Activated CD4-positive, CD25-positive, alpha-beta regulatory T cell treated with anti-CD3 and anti-CD28 coated beads, Interleukin-2, amount 50 U/mL, for 72 hours (primary cell): ENCODE results near the gene TELO2.

ENCODE experiments used
- DNase-seq: peaks from one replicate; pipeline ENCODE4 v3.0.0; 2021

The TELO2 gene

DNA sequence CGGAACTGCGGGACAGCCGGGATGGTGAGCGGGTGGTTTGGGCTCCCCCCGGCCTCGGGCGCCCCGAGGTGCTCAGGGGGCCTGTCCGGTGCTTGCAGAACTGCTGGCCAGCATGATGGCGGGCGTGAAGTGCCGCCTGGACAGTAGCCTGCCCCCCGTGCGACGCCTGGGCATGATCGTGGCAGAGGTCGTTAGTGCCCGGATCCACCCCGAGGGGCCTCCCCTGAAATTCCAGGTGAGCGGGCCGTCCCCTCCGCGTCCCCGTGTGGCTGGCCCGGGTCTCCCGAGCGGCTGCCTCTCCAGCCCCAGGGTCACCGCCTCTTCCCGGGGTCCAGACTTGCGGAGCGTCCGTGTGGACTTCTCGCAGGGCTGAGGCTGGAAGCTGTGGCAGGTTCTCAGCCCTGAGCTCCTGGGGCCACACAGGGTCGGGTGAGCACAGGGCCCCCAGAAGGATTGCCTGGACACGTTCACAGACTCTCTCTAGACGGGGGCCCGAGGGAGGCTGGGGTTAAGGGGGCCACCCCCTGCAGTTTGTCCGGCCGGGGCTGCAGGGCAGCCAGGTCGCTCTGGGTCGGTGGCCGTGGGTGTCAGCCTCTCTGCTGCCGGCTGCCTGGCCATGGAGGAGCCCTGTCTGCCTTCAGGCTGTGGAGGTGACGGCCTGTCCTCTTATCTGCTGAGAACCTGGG lies 7.4 kb downstream of the TELO2 start:
- DNase-seq, result no peak

DNA sequence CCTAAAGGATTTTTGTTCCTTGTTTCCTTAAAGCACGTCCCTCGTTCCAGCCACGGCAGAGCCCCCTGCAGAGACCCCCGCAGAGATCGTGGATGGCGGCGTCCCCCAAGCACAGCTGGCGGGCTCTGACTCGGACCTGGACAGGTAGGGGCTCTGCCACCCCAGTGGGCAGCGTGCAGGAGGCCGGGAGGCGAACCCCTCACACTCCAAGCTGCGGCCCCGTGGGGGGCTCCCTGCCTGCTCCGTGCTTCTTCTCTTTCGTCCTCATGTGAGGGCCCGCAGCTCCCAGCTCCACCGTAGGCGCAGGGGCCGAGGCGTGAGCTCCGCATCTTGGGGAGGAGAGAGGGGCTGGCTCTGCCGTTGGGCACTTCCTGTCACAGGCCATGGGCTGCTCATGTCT lies 8.5 kb downstream of the TELO2 start:
- no peak for DNase-seq

- DNase-seq, result no peak
Measured at GRCh38 chr16:1502092-1503004, 9.2 kb downstream of the TELO2 start.

- no peak for DNase-seq
Measured at GRCh38 chr16:1503110-1503955, 10.2 kb downstream of the TELO2 start.

DNA sequence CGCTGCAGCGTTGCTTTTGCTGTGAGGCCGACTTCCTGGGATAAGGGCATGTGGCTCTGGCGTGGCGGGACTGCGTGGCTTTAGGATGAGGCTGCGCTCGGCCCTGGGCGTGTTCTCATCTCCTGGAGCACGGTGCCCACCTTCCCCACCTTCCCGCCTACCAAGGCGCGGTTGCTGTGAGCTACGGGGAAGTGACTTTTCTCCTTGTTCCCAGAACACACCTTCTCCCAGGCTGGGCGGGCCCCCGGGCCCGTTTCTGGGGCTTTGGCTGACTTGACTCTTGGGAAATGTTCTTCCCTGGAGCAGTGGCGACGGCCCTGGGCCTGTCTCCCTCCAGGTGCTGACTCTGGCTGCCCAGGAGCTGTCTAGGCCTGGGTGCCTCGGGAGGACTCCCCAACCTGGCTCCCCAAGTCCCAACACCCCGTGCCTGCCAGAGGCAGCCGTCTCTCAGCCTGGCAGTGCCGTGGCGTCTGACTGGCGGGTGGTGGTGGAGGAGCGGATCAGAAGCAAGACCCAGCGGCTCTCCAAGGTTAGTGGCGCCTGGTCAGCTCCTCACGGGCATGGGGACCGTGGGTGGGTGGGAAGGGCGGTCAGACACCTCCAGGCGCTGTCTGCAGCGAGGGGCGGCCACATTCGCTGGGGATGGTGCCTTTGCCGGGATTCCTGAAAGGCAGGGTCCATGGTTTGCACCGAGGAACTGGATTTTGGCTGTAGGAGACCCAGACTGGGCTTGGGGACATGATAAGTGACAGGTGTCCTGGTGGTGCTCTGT lies 12.1 kb downstream of the TELO2 start:
- no peak for DNase-seq

- no peak for DNase-seq
Measured at GRCh38 chr16:1505912-1506311, 12.8 kb downstream of the TELO2 start.

DNA sequence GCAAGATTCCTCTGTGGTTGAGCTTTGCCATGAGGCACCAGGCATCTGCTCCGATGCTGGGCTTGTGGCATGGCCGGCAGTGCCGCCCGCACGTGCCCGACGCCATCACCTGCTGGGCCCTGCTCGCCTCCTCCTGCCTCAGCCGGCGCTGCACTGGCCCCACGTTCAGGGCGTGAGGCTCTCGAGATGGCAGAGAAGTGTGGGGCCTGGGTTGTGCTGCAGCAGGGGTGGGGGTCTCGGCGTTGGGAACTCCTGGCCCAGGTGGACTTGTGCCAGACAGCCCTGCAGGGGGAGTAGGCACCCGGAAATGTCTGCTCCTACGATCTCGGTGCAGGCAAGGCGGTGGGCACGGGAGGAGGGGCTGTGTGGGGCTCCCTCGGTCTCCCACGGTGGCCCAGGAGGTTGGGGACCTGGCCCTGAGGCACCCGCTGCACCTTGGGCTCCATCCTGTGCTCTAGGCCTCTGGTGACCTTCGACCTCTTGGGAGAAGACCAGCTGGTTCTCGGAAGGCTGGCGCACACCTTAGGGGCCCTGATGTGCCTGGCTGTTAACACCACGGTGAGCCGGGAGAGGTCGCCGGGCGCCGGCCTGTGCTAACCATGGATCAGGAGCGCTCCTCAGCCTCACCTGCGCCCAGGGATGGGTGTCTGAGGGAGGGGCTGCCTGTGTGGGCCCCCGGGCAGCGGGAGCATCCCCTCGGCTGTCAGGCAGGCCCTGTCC lies 13.5 kb downstream of the TELO2 start:
- no peak for DNase-seq

DNA sequence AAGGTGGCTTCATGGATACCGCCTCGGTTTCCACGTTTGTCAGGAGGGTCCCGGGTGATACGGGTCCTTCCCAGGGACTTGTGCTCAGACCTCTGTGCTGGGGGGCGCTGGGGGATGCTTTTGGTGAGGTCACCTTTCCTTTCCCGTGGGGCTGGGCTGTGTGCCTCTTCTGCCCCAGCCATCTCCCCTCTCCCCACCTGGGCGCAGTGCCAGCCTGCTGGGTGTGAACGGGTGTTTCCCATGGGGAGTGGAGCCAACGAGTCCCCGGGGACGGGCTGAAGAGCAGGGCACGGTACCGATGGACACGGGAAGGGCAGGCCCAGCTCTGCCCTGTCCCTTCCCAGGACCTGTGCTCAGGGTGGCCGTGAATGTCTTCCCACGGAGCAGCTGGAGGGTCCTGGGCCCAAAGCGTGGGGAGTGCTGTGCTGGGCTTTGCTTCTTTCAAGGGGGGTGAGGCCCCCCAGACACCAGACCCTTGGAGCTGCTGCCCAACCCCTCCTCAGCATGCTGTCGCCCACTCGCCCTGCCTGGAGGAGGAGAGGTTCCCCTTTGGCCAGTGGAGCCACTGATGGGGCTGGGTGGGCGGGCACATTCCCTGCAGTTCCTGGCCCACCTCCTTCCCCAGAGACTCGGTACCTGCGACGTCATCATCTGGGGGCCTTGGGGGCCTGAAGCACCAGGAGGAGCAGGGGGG lies 15.5 kb downstream of the TELO2 start:
- no peak for DNase-seq

GRCh38 chr16:1509307-1510221 lies 16.4 kb downstream of the TELO2 start:
- DNase-seq, result no peak

- no peak for DNase-seq
Measured at GRCh38 chr16:1510272-1510671, 17.1 kb downstream of the TELO2 start.

DNA sequence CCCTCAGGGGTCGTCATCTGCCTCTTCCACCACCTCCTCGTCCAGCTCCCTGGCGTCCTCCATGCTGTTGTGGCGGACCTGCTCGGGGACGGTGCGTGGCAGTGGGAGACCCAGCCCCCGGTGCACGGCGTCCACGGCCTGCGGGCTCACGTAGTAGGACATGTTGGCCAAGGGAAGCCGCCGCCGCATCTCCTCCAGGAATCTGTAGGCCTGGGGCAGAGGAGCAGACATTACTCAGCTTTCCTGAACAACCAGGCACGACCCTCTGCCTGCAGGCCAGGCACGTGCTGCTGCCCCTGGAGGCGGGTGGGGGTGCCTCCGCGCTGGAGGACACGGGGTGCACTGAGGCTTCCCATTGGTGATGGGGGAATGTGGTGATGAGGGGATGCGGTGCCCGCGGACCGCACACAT lies 17.8 kb downstream of the TELO2 start:
- DNase-seq, result no peak

DNA sequence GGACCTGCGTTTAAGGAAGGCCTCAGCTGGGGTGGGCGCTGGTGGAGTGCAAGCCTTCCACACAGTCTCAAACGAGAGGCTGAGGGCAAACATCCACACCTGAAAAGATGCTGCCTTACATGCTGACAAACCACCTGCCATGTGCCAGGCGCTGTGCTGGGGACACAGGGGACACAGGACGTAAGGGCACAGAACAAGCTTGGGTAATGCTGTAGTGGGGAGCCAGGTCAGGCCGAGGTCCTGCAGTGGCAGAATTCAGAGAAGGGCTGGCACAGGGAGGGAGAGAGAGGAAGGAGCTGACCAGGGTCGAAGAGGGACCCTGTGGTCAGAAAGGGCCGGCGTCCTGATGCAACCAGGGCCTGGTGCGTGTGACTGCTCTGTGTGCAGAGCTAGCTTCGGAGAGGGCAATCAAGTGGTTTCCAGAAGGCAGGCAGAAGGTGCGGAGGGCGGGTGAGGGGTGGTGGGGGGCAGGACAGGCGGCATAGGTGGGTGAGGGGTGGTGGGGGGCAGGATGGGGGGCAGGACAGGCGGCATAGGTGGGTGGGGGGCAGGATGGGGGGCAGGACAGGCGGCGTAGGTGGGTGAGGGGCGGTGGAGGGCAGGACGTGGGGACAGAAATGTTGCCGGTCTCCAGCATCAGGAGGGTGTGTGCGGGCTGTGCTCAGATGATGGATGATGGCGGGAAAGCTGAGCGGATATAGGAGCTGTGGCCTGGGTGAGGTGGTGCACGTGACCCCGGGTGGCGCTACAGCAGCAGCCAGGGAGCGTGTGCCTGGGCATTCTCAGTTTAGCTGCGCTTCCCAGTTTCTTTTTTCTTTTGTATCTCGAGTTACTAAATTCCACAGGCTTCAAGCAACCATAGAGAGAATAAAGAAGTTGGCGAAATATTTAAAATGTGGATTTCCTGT lies 18.8 kb downstream of the TELO2 start:
- no peak for DNase-seq

GRCh38 chr16:1512774-1513173 lies 19.6 kb downstream of the TELO2 start:
- DNase-seq, result no peak

GRCh38 chr16:1514507-1514906 lies 21.3 kb downstream of the TELO2 start:
- DNase-seq, result no peak

- DNase-seq, result no peak
Measured at GRCh38 chr16:1518626-1519135, 25.5 kb downstream of the TELO2 start.

DNA sequence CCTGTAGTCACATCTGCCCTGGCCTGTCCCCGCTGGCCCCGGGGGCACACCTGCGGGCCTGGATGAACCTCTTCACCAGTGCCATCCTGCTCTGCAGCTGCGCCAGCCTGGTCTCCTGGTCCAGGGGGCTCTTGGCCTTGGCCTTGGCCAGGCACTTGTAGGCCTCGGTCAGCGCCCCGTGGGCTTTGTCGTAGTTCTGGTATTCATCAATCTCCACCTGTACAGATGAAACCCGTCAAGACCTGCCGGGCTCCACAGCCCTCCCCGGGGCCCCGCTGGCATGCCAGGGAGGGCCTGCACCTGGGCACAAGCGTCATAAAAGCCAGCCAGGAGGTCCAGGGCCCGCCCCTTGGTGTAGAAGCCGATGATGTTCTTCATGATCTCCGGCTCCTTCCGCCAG lies 26.7 kb downstream of the TELO2 start:
- no peak for DNase-seq

GRCh38 chr16:1520461-1520860 lies 27.3 kb downstream of the TELO2 start:
- DNase-seq, result no peak

- no peak for DNase-seq
Measured at GRCh38 chr16:1523581-1524245, 30.6 kb downstream of the TELO2 start.
